HG03342 (cell line): ENCODE results near the gene GIMAP6.
"Not testable (repeated sequence)": the region's sequence is repeated elsewhere in the genome, so short reads cannot be mapped to it uniquely, and the experiment has no call there.

Experiments
- ATAC-seq: cut with Tn5 transposase; IDR thresholded peaks from one replicate; pipeline ENCODE4 v1.9.1; 2021; ENCODE audit warnings: mild to moderate bottlenecking, moderate library complexity; ENCODE audit not compliant: unreplicated experiment

GIMAP6 gene

GRCh38 chr7:150631866-150632864, at the start of gene GIMAP6:
GIMAP6 (minus strand) TSS chr7:150632385; CDS start chr7:150630142, 2,243 bp downstream.
- peak; percentile 83 for ATAC-seq

GRCh38 chr7:150680364-150680763, 48.2 kb upstream of the GIMAP6 start:
- ATAC-seq: not testable (repeated sequence)

GRCh38 chr7:150678601-150679000, 46.4 kb upstream of the GIMAP6 start:
- ATAC-seq: not testable (repeated sequence)

- ATAC-seq: not testable (repeated sequence)
Observed at GRCh38 chr7:150676854-150677253, 44.7 kb upstream of the GIMAP6 start.

GRCh38 chr7:150676276-150676675, 44.1 kb upstream of the GIMAP6 start:
- not testable (repeated sequence) for ATAC-seq

GRCh38 chr7:150675714-150676113, 43.5 kb upstream of the GIMAP6 start:
- no peak for ATAC-seq

GRCh38 chr7:150671798-150672585, 39.8 kb upstream of the GIMAP6 start:
- not testable (repeated sequence) for ATAC-seq

- ATAC-seq: no peak
Observed at GRCh38 chr7:150668977-150669376, 36.8 kb upstream of the GIMAP6 start.

GRCh38 chr7:150668472-150668911, 36.3 kb upstream of the GIMAP6 start:
- ATAC-seq: peak; percentile 81

- no peak for ATAC-seq
Observed at GRCh38 chr7:150666412-150666811, 34.2 kb upstream of the GIMAP6 start.

- ATAC-seq: no peak
Observed at GRCh38 chr7:150665896-150666295, 33.7 kb upstream of the GIMAP6 start.

GRCh38 chr7:150665089-150665748, 33.0 kb upstream of the GIMAP6 start:
- ATAC-seq: no peak

GRCh38 chr7:150663802-150664494, 31.8 kb upstream of the GIMAP6 start:
- ATAC-seq: no peak

- ATAC-seq: not testable (repeated sequence)
Observed at GRCh38 chr7:150662821-150663220, 30.6 kb upstream of the GIMAP6 start.

GRCh38 chr7:150660939-150661613, 28.9 kb upstream of the GIMAP6 start:
- no peak for ATAC-seq

GRCh38 chr7:150657526-150657925, 25.3 kb upstream of the GIMAP6 start:
- ATAC-seq: no peak

GRCh38 chr7:150656047-150656446, 23.9 kb upstream of the GIMAP6 start:
- no peak for ATAC-seq

GRCh38 chr7:150654692-150655091, 22.5 kb upstream of the GIMAP6 start:
- no peak for ATAC-seq

- ATAC-seq: no peak
Observed at GRCh38 chr7:150649080-150649385, 16.8 kb upstream of the GIMAP6 start.
